Right cardiac atrium (tissue), 5 donors: Measurements from ENCODE around the gene GGPS1. TPM values are rescaled to one million over a fixed set of nuclear protein-coding genes. Genes with fewer than 3 reads are reported as not detected.
"Not testable (repeated sequence)": the region's sequence is repeated elsewhere in the genome, so short reads cannot be mapped to it uniquely, and the experiment has no call there.

Experiments
- ATAC-seq, 2 donors: fragments of 200-7000 bp; cut with Tn5 transposase; one replicate each; pipeline versions ENCODE4 v1.8.0 to v1.9.1; 2020; ENCODE audit warnings: moderate library complexity in 2 of 2, mild to moderate bottlenecking in 1 of 2
- DNase-seq, 3 donors: peaks; one replicate each; pipeline ENCODE4 v3.0.0-alpha.2; 2020
- H3K27ac ChIP-seq: one replicate; pipeline ENCODE4 v1.5.1; 2013; ENCODE audit warnings: mild to moderate bottlenecking, low read length, control low read depth, moderate library complexity
- H3K27me3 ChIP-seq: one replicate; pipeline ENCODE4 v1.6.1; 2013; ENCODE audit not compliant: control insufficient read depth, insufficient read depth
- H3K4me1 ChIP-seq: one replicate; pipeline ENCODE4 v1.6.1; 2013; ENCODE audit warnings: low read length; ENCODE audit not compliant: control insufficient read depth, insufficient read depth
- H3K4me3 ChIP-seq: one replicate; pipeline ENCODE4 v1.5.1; 2013; ENCODE audit warnings: low read length, control low read depth
- H3K9me3 ChIP-seq: one replicate; pipeline ENCODE4 v1.6.1; 2013; ENCODE audit warnings: low read length; ENCODE audit not compliant: control insufficient read depth
- WGBS: extraction: QIAGEN DNeasy Blood & Tissue Kit; methylation state at CpG from one replicate; pipeline ENCODE4 v1.1.7; 2013; 5-methylcytosine and 5-hydroxymethylcytosine counted together
- intact Hi-C, 4 donors: fragments of 100-400 bp; cut with DNase I; formaldehyde crosslinking; loops; one replicate each; pipeline versions ENCODE4 v1.11.0 to v1.14.0; 2022 to 2023
- polyA plus RNA-seq: library from polyadenylated mRNA; stranded (reverse); fragments of 200-250 nt; gene quantifications from one replicate; pipeline ENCODE4 v1.2.3, GENCODE V29; 2013
- total RNA-seq, 4 donors: library from RNA; stranded (reverse); fragmentation: NEBNext Ultra II Directional; extraction: Animal tissue kit (Norgen Biotek cat#: 25700); gene quantifications; one replicate each; pipeline ENCODE4 v1.2.1, GENCODE V29; 2021
- donor health status: healthy with polysubstance abuse.
- donor health status: DM: no; HTN: yes; CAD: no.
- donor health status: DM: no; HTN: no; CAD: no.
- donor health status: DM: no; HTN: yes; CAD: no; lungs with severe emphysema.
- donor health status: DM: yes; HTN: yes; CAD: no.

The GGPS1 gene
- total and polyA plus RNA-seq, 5 donors: 22.0 to 33.5 (median 29.9) TPM

DNA sequence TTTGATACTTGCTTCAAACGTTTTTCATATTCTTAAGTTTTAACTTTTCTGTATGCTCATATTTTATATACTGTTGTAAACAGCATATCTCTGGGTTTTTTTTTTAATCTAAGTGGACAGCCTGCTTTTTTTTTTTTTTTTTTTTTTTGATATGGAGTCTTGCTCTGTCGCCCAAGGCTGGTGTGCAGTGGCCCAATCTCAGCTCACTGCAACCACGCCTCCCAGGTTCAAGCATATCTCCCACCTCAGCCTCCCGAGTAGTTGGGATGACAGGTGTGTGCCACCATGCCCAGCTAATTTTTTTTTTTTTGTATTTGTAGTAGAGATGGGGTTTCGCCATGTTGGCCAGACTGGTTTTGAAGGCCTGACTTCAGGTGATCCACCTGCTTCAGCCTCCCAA is 40.1 kb downstream of the GGPS1 start:
- intact Hi-C loops: no loop called here
- Histone ChIP-seq H3K4me1 (no peaks in the 10 kb centered on the region), H3K27me3 (no peaks in the 10 kb centered on the region), H3K4me3 (no peak overlapping the region), H3K9me3 (no peaks in the 10 kb centered on the region), H3K27ac (no peak overlapping the region)
- ATAC-seq (no peak), DNase-seq (no peak)
- WGBS: 78% methylated on average over 5 of the region's 5 CpGs

GRCh38 chr1:235369802-235370201 is 41.4 kb downstream of the GGPS1 start:
- Histone ChIP-seq H3K27me3 (no peaks in the 10 kb centered on the region), H3K4me1 (no peaks in the 10 kb centered on the region), H3K9me3 (no peaks in the 10 kb centered on the region), H3K4me3 (no peak overlapping the region), H3K27ac (no peak overlapping the region)
- no peak for ATAC-seq
- no peak for DNase-seq
- intact Hi-C loops: no loop called here
- WGBS: 91% methylated on average over 5 of the region's 5 CpGs

GRCh38 chr1:235375919-235376605 is 47.7 kb downstream of the GGPS1 start:
- intact Hi-C loops: no loop called here
- H3K4me3 ChIP-seq: no peak overlapping the region
- H3K27ac ChIP-seq: no peak overlapping the region
- ATAC-seq (no peak), DNase-seq (no peak)
- H3K9me3 ChIP-seq: no peaks in the 10 kb centered on the region
- 97% methylated on average over 6 of the region's 6 CpGs for WGBS
- H3K27me3 ChIP-seq: no peaks in the 10 kb centered on the region
- no peaks in the 10 kb centered on the region for H3K4me1 ChIP-seq

DNA sequence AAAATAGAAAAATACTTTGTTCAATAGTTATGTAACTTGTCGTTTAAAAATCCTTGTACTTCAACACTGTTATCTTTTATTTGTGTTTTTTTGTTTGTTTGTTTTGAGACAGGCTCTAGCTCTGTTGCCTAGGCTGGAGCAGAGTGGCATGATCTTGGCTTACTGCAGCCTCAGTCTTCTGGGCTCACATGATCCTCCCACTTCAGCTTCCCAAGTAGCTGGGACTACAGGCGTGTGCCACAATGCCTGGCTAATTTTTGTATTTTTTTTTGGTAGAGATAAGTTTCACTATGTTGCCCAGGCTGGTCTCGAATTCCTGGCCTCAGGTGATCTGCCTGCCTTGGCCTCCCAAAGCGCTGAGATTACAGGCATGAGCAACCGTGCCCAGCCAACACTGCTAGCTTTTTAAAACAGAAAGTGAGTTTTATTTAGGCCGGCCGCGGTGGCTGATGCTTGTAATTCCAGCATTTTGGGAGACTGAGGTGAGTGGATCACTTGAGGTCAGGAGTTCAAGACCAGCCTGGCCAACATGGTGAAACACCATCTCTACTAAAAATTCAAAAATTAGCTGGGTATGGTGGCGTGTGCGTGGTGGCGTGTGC is 49.9 kb downstream of the GGPS1 start:
- intact Hi-C loops, H3K9me3 ChIP-seq, H3K27ac ChIP-seq, H3K27me3 ChIP-seq, H3K4me3 ChIP-seq, DNase-seq, H3K4me1 ChIP-seq, ATAC-seq: not testable (repeated sequence)
- WGBS: 89% methylated on average over 11 of the region's 11 CpGs

DNA sequence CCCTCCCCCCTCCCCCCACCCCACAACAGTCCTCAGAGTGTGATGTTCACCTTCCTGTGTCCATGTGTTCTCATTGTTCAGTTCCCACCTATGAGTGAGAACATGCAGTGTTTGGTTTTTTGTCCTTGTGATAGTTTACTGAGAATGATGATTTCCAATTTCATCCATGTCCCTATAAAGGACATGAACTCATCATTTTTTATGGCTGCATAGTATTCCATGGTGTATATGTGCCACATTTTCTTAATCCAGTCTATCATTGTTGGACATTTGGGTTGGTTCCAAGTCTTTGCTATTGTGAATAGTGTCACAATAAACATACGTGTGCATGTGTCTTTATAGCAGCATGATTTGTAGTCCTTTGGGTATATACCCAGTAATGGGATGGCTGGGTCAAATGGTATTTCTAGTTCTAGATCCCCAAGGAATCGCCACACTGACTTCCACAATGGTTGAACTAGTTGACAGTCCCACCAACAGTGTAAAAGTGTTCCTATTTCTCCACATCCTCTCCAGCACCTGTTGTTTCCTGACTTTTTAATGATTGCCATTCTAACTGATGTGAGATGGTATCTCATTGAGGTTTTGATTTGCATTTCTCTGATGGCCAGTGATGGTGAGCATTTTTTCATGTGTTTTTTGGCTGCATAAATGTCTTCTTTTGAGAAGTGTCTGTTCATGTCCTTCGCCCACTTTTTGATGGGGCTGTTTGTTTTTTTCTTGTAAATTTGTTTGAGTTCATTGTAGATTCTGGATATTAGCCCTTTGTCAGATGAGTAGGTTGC is 53.8 kb downstream of the GGPS1 start:
- ATAC-seq, H3K4me1 ChIP-seq, intact Hi-C loops, H3K27ac ChIP-seq, H3K4me3 ChIP-seq, H3K27me3 ChIP-seq, DNase-seq, H3K9me3 ChIP-seq: not testable (repeated sequence)
- WGBS: no CpG with 5 or more reads among the region's 3 CpGs

- H3K27ac ChIP-seq, intact Hi-C loops, H3K9me3 ChIP-seq, DNase-seq, H3K27me3 ChIP-seq, H3K4me3 ChIP-seq, H3K4me1 ChIP-seq, ATAC-seq: not testable (repeated sequence)
- 97% methylated on average over 1 of the region's 1 CpG for WGBS
Measured at GRCh38 chr1:235385633-235386032, 57.3 kb downstream of the GGPS1 start.

- H3K27me3 ChIP-seq: no peaks in the 10 kb centered on the region
- WGBS: 96% methylated on average over 4 of the region's 4 CpGs
- intact Hi-C loops: no loop called here
- no peak for DNase-seq
- H3K9me3 ChIP-seq: no peaks in the 10 kb centered on the region
- ATAC-seq: no peak
- H3K4me1 ChIP-seq: no peaks in the 10 kb centered on the region
- no peak overlapping the region for H3K27ac ChIP-seq
- H3K4me3 ChIP-seq: no peak overlapping the region
Measured at GRCh38 chr1:235391874-235392273, 63.5 kb downstream of the GGPS1 start.

Other genes starting within 250 kb of the GGPS1 start
- 100 to 1,000 TPM in 1 of 4 donors, 10 to 100 TPM in 3; 88.1 to 110 (median 96.4) TPM for gene TOMM20, start 199.7 kb upstream of the GGPS1 start, total RNA-seq
- 66.3 TPM for gene TOMM20, start 199.7 kb upstream of the GGPS1 start, polyA plus RNA-seq
- 10 to 100 TPM; 44.8 to 57.4 (median 53.8) TPM for gene RBM34, start 167.3 kb upstream of the GGPS1 start, total RNA-seq
- gene RBM34, start 167.3 kb upstream of the GGPS1 start, polyA plus RNA-seq: 60.3 TPM
- gene ARID4B, start 391 bp upstream of the GGPS1 start, total RNA-seq: 10 to 100 TPM; 18.4 to 22.4 (median 21.1) TPM
- 10.8 TPM for gene ARID4B, start 391 bp upstream of the GGPS1 start, polyA plus RNA-seq
- 10 to 100 TPM; 13.3 to 22.3 (median 17.9) TPM for gene TBCE, start 38.9 kb downstream of the GGPS1 start, total RNA-seq
- gene TBCE, start 38.9 kb downstream of the GGPS1 start, polyA plus RNA-seq: 17.2 TPM
- 10 to 100 TPM; 18.7 to 26.8 (median 22.5) TPM for gene B3GALNT2, start 175.9 kb downstream of the GGPS1 start, total RNA-seq
- gene B3GALNT2, start 175.9 kb downstream of the GGPS1 start, polyA plus RNA-seq: 6.6 TPM